Fibroblast of lung (primary cell): ENCODE measurements around the gene PPP1R9A.

Experiments
- CTCF ChIP-seq, 2 donors: IDR thresholded peaks in 1 of 2; conservative IDR thresholded peaks in 1 of 2; 1 replicate in 1 of 2; 2 replicates in 1 of 2; pipeline ENCODE4 v1.5.1; 2011 to 2012; ENCODE audit warnings: low read length in 2 of 2, control low read depth in 1 of 2, inconsistent platforms in 1 of 2, low read depth in 1 of 2, mild to moderate bottlenecking in 1 of 2
- EZH2 ChIP-seq: IDR thresholded peaks from 2 replicates; pipeline ENCODE4 v1.5.1; 2012; ENCODE audit warnings: low read length, control low read depth, mild to moderate bottlenecking; ENCODE audit errors: missing control alignments

DNA sequence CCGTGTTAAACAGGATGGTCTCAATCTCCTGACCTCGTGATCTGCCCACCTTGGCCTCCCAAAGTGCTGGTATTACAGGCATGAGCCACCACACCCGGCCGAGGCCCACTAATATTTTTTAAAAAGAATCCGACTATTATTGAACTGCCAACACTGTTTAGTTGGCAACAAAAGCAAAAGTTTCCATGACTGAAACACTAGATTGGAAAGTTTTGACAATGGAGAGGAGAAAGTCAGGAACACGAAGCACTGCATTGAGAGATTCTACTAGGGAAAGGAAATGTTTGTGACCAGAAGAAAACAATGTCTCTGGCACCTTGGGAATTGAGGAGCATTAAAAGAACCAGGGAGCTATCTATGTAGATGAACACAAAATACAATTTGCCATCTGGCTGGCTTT is 13.7 kb upstream of the PPP1R9A start:
- TF ChIP-seq CTCF (conservative IDR thresholded peaks at IDR 0.05 in 1 of 2, IDR thresholded peaks at IDR 0.05 in 1 of 2; ENCODE audit: low read depth in 1 of 2, low read length in 2 of 2) (no peak), EZH2 (no peak)
